Heart left ventricle (tissue), 13 donors: ENCODE data around the gene TMTC2.

ENCODE experiments used
- CTCF ChIP-seq, 12 donors: fragments of 200-600 bp; sonication (generic) in 4 of 12; IDR thresholded peaks; one replicate each; pipeline versions ENCODE4 v1.5.0 to v1.8.0; 2018 to 2022; ENCODE audit warnings: antibody characterized with exemption in 12 of 12, mild to moderate bottlenecking in 5 of 12
- POLR2A ChIP-seq, 2 donors: fragments of 450-650 bp; IDR thresholded peaks; one replicate each; pipeline ENCODE4 v1.6.1; 2017; ENCODE audit warnings: antibody characterized with exemption in 2 of 2, mild to moderate bottlenecking in 2 of 2, moderate library complexity in 2 of 2
- donor health status: ischemic (EF 13 %, LVEDD 7.1; RV severe dilation, severe dysfunction).
- donor health status: DM: no; HTN: yes; CAD: no.
- donor health status: DM: no; HTN: no; CAD: no.
- donor health status: ischemic (EF 25% LVEDD 6.9; RV normal size, moderate dysfunction).
- donor health status: ischemic (EF 25% LVEDD 5.7; RV mildly dilated, moderate dysfunction).
- donor health status: ischemic (EF 35%, LVEDD 5.7; RV mildly dilated, moderate dysfunction).
- donor health status: nonischemic (EF 11% LVEDD 7.7; RV severe dilation, severe dysfunction).
- donor health status: DM: yes; HTN: yes; CAD: no.
- donor health status: PGD.
- donor health status: ischemic (EF 29% LVEDD 5.4; RV normal size, mild dysfunction).
- donor health status: nonischemic (EF 23%, LVEDD 6.1; RV moderate dilation, normal function).

DNA sequence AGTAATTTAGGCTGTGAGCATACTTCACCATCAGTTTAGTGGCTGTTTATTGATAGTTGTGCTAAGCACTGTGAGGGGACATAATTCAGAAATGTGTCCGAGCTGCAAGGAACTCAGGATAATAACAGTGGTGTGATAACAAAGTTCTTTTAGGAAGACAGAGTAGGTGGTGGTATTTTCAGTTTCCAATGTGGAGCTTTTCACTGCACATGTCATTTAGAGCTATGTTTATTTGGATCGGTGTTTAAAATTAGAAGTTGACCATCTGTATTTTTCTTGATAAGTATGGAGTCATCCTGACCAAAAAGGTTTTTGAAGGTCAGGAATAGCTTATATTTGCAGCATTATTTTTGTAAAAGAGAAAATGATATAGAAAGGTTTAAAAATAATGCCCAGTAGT lies 443.5 kb downstream of the TMTC2 start:
- TF ChIP-seq CTCF (IDR thresholded peaks at IDR 0.05): no peak
- TF ChIP-seq POLR2A (IDR thresholded peaks at IDR 0.05): no peak
